HEK293T (cell line): ENCODE results near the gene JPH2.
"Not testable (repeated sequence)": the region's sequence is repeated elsewhere in the genome, so short reads cannot be mapped to it uniquely, and the experiment has no call there.

Experiments used
- CTCF ChIA-PET: fragments of 350-600 bp; formaldehyde crosslinking; extraction: SDS; loops from one replicate; lab custom pipeline; 2021; ENCODE audit warnings: antibody characterized with exemption, inconsistent platforms; lab: Yijun Ruan, JAX
- POLR2A ChIA-PET: fragments of 350-600 bp; formaldehyde crosslinking; extraction: SDS; loops from one replicate; lab custom pipeline; 2020; ENCODE audit warnings: antibody characterized with exemption, inconsistent platforms; lab: Yijun Ruan, JAX
- DNase-seq: peaks from one replicate; pipeline ENCODE4 v3.0.0; 2012; ENCODE audit warnings: mixed read lengths; ENCODE audit errors: extremely low spot score
- ARNT ChIP-seq: fragments of 450-650 bp; IDR thresholded peaks from 2 replicates; pipeline ENCODE4 v1.6.1; 2017; ENCODE audit warnings: mild to moderate bottlenecking
- BHLHE40 ChIP-seq: fragments of 450-650 bp; IDR thresholded peaks from 2 replicates; pipeline ENCODE4 v1.6.1; 2016; ENCODE audit warnings: mild to moderate bottlenecking, moderate library complexity, borderline replicate concordance
- CTBP1 ChIP-seq: fragments of 450-650 bp; IDR thresholded peaks from 2 replicates; pipeline ENCODE4 v1.6.1; 2016; ENCODE audit warnings: borderline replicate concordance
- ELF4 ChIP-seq: fragments of 450-650 bp; IDR thresholded peaks from 2 replicates; pipeline ENCODE4 v1.6.1; 2017; ENCODE audit warnings: antibody characterized with exemption
- FOXA1 ChIP-seq: fragments of 450-650 bp; IDR thresholded peaks from 2 replicates; pipeline ENCODE4 v1.6.1; 2016; ENCODE audit warnings: mild to moderate bottlenecking
- FOXK2 ChIP-seq: fragments of 450-650 bp; IDR thresholded peaks from 2 replicates; pipeline ENCODE4 v1.6.1; 2016; ENCODE audit warnings: mild to moderate bottlenecking
- FOXM1 ChIP-seq: fragments of 450-650 bp; IDR thresholded peaks from 2 replicates; pipeline ENCODE4 v1.6.1; 2017; ENCODE audit warnings: mild to moderate bottlenecking, borderline replicate concordance
- HDGF ChIP-seq: fragments of 450-650 bp; IDR thresholded peaks from 2 replicates; pipeline ENCODE4 v1.6.1; 2017; ENCODE audit warnings: antibody characterized with exemption, borderline replicate concordance
- L3MBTL2 ChIP-seq: fragments of 450-650 bp; conservative IDR thresholded peaks from 2 replicates; pipeline ENCODE4 v1.6.1; 2016; ENCODE audit warnings: mild to moderate bottlenecking
- LEF1 ChIP-seq: fragments of 450-650 bp; IDR thresholded peaks from 2 replicates; pipeline ENCODE4 v1.6.1; 2017; ENCODE audit warnings: mild to moderate bottlenecking, borderline replicate concordance
- NFRKB ChIP-seq: fragments of 450-650 bp; IDR thresholded peaks from 2 replicates; pipeline ENCODE4 v1.6.1; 2016; ENCODE audit warnings: mild to moderate bottlenecking, moderate library complexity
- SP1 ChIP-seq: fragments of 450-650 bp; IDR thresholded peaks from 2 replicates; pipeline ENCODE4 v1.6.1; 2017
- SUZ12 ChIP-seq: fragments of 450-650 bp; IDR thresholded peaks from 2 replicates; pipeline ENCODE4 v1.6.1; 2016; ENCODE audit warnings: mild to moderate bottlenecking
- TARDBP ChIP-seq: fragments of 450-650 bp; IDR thresholded peaks from 2 replicates; pipeline ENCODE4 v1.6.1; 2016
- ZNF384 ChIP-seq: fragments of 450-650 bp; IDR thresholded peaks from 2 replicates; pipeline ENCODE4 v1.6.1; 2016
- TF ChIP-seq, protein P1 (sequence below): fragments of 450-650 bp; IDR thresholded peaks from 2 replicates; pipeline ENCODE4 v1.6.1; 2016

JPH2 gene

DNA sequence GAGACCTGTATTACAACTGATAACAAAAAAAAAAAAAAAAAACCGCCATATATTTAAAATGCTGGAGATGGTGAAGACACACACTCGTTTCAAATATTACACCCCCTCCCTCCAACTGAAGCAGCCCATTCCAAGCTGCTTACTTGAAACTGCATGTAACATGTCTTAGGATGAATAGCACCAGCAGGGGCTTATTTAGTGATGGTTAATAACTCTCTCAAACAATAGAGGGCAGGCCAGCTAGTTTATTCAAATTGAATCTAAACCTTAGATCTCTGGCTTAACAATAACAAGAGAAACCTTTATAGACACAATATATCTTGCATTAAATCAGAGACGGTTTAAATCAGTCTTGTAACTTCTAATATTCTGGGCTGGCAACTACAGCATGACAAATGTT lies 9.3 kb upstream of the JPH2 start:
- DNase-seq: no peak
- no peak for TF ChIP-seq BHLHE40
- TF ChIP-seq ELF4: no peak
- no peak for TF ChIP-seq SP1
- TF ChIP-seq LEF1: no peak
- no peak for TF ChIP-seq FOXK2
- TF ChIP-seq, protein P1, sequence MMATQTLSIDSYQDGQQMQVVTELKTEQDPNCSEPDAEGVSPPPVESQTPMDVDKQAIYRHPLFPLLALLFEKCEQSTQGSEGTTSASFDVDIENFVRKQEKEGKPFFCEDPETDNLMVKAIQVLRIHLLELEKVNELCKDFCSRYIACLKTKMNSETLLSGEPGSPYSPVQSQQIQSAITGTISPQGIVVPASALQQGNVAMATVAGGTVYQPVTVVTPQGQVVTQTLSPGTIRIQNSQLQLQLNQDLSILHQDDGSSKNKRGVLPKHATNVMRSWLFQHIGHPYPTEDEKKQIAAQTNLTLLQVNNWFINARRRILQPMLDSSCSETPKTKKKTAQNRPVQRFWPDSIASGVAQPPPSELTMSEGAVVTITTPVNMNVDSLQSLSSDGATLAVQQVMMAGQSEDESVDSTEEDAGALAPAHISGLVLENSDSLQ: no peak
- TF ChIP-seq CTBP1: no peak
- no peak for TF ChIP-seq ARNT
- TF ChIP-seq TARDBP: no peak
- TF ChIP-seq L3MBTL2: no peak
- TF ChIP-seq FOXA1: no peak
- no peak for TF ChIP-seq SUZ12
- no peak for TF ChIP-seq FOXM1
- CTCF ChIA-PET: interaction anchor here (0.7 to 2.1 kb wide), 2 partner anchors 79 to 84 kb away, joined by 3 to 12 read pairs; no protein-coding TSS in a partner anchor

DNA sequence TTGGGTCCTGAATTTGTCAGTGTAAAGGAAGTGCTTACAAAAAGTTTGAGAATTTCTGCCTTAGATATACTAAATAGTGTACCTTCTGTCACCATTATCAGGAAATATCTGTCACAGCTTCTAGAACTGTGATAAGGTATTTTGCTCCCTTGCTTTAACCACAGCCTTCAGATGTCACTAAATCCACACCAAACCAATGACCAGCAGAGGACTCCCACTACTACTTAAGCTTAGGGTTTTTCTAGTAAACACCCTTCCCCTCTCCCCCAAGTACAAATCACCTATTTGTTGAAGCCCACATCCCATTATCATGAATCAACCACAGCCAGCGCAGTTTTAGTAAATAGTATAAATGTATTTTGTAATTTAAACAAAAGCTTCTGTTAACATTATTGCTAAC lies 8.6 kb upstream of the JPH2 start:
- DNase-seq: no peak
- ChIA-PET CTCF (interaction anchor here (0.7 to 2.1 kb wide), 2 partner anchors 79 to 83 kb away, joined by 3 to 12 read pairs; no protein-coding TSS in a partner anchor), POLR2A (interaction anchor here (0.8 to 1.6 kb wide), 2 partner anchors 15 to 79 kb away, joined by 3 to 4 read pairs; partner anchors contain the start of gene OSER1)
- TF ChIP-seq HDGF (no peak), CTBP1 (no peak), ELF4 (no peak), BHLHE40 (no peak), LEF1 (no peak), ZNF384 (no peak)

More for the DNA sequence above, 9.3 kb upstream of the JPH2 start:
- POLR2A ChIA-PET: interaction anchor here (0.8 to 1.6 kb wide), 2 partner anchors 14 to 80 kb away, joined by 3 to 4 read pairs; partner anchors contain the start of gene OSER1

DNA sequence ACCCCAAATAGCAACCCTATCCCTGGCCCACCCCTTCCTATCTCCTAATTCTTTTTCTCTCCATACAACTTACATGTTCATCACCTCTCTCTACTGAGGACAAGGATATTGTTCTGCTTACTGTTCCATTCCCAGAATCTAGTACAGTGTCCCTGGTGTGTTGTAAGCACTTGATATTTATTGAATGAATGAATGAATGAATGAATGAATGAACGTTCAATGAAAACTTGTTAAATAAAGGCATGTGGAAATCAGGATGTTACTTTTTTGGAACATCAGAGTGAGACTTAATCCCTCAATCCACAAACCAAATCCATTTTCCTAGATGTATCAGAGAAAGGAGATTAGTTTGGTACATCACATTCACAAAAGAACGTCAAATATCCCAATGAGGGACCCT lies 6.8 kb upstream of the JPH2 start:
- CTCF ChIA-PET: no interaction called here
- POLR2A ChIA-PET: interaction anchor here (0.6 kb wide), 1 partner anchor 77 kb away, joined by 3 read pairs; no protein-coding TSS in a partner anchor
- TF ChIP-seq ARNT (no peak), SUZ12 (no peak), CTBP1 (no peak), NFRKB (no peak), LEF1 (no peak), FOXA1 (no peak), BHLHE40 (no peak), TARDBP (no peak), SP1 (no peak), FOXK2 (no peak), L3MBTL2 (no peak), ELF4 (no peak), FOXM1 (no peak), HDGF (no peak), ZNF384 (no peak)
- TF ChIP-seq, protein P1: no peak
- DNase-seq: no peak

DNA sequence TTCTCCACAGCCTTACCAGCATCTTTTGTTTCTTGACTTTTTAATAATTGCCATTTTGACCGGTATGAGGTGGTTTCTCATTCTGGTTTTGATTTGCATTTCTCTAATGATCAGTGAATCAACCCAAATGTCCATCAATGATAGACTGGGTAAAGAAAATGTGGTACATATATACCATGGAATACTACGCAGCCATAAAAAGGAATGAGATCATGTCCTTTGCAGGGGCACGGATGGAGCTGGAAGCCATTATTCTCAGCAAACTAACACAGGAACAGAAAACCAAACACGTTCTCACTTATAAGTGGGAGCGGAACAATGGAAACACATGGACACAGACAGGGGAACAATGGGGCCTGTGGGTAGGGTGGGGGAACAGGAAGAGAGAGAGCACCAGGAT lies 4.7 kb upstream of the JPH2 start:
- DNase-seq, POLR2A ChIA-PET: not testable (repeated sequence)
- CTCF ChIA-PET: interaction anchor here (2.6 to 3.5 kb wide), 2 partner anchors 74 to 79 kb away, joined by 21 to 44 read pairs; no protein-coding TSS in a partner anchor

DNA sequence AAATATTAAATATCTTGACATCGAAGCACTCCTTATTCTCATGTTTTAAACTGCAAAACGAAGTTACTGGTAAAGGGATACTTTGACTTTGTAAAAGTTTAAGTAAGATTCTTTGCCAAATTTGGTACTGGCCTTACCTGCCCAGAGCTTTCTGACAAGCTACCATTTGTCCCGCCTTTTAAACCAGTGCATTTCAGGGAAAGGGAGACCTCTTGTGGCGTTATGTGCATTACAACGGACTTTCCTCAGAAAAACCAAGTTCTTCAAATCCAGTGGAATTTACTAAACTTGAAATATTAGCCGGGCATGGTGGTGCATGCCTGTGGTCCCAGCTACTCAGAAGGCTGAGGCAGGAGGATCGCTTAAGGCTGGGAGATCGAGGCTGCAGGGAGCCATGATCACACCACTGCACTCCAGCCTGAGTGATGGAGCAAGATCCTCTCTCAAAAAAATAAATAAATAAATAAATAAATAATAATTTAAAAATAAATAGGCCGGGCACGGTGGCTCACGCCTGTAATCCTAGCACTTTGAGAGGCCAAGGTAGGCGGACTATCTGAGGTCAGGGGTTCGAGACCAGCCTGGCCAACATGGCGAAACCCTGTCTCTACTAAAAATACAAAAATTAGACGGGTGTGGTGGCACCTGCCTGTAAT lies 3.3 kb upstream of the JPH2 start:
- CTCF ChIA-PET: interaction anchor here (0.5 to 3.5 kb wide), 12 partner anchors 9 to 745 kb away, joined by 3 to 44 read pairs (median 5); no protein-coding TSS in a partner anchor
- DNase-seq: peak; percentile 68
- POLR2A ChIA-PET: not testable (repeated sequence)

DNA sequence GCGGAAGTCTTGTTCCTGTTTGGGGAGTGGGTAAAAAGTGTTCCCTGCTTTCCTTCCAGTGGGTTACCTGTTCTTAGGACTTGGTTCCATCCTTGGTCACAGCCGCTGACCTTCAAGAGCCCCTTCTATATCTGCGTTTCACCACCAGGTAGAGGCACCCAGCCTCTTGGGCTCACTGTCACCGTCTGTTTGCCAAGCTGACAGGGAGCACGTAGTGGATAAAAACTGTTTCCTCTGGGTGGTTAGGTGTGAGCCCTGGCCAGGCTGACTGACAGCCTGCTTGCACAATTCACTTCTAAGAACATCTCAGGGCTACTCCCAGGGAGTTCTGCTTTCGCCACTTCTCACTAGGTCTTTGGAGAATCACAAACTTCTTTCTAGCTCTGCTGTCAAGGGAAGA lies 1.8 kb upstream of the JPH2 start:
- POLR2A ChIA-PET: no interaction called here
- DNase-seq: no peak
- TF ChIP-seq TARDBP (no peak), L3MBTL2 (no peak), HDGF (no peak), ELF4 (no peak), CTBP1 (no peak), SUZ12 (no peak), ARNT (no peak), FOXA1 (no peak), BHLHE40 (no peak)
- TF ChIP-seq, protein P1: no peak
- CTCF ChIA-PET: interaction anchor here (0.8 to 3.5 kb wide), 3 partner anchors 69 to 353 kb away, joined by 6 to 44 read pairs (median 6); no protein-coding TSS in a partner anchor
